T1000 (cell line): ENCODE measurements around the gene GMDS.

ENCODE experiments used
- DNase-seq: peaks from one replicate; lab custom pipeline; 2025; ENCODE audit warnings: mixed read lengths; lab: John Stamatoyannopoulos, UW

The GMDS gene

GRCh38 chr6:2205396-2205795, 40.0 kb downstream of the GMDS start:
- no peak for DNase-seq

DNA sequence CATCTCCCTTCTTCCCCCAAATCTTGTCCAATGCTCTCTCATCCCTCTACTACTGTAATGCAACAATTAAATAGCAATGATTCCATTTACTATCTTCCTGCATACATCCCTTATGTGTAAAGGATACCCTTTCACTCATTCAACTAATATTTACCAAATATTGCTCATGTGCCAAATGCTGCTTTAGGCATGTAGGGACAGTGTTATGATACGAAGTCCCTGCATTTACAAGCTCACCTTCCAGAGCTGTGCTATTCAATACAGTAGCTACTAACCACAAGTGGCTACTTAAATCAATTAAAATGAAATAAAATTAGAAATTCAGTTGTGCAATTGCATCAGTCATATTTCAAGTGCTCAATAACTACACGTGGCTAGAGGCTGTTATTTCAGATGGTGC, 41.1 kb downstream of the GMDS start:
- DNase-seq: no peak

DNA sequence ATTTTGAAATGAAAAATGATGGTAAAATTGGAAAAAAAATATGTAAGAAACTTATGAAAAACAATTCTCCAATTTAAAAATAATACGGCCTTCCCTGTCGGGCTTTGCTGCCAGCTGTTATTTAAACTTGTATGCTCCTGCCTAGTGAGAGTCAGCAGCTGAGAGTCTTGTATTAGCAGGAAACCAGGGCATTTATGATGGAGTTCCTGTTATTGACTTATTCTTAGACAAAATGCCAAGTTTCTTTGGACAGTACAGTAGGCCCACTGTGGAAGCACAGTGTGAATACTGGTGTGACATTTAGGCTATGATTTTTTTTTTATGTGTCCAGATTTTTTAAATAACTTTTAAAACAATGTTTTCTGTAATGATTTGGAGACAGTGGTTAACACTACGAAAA, 42.1 kb downstream of the GMDS start:
- no peak for DNase-seq

GRCh38 chr6:2197984-2198383, 47.4 kb downstream of the GMDS start:
- no peak for DNase-seq

GRCh38 chr6:2197177-2197671, 48.2 kb downstream of the GMDS start:
- DNase-seq: no peak

DNA sequence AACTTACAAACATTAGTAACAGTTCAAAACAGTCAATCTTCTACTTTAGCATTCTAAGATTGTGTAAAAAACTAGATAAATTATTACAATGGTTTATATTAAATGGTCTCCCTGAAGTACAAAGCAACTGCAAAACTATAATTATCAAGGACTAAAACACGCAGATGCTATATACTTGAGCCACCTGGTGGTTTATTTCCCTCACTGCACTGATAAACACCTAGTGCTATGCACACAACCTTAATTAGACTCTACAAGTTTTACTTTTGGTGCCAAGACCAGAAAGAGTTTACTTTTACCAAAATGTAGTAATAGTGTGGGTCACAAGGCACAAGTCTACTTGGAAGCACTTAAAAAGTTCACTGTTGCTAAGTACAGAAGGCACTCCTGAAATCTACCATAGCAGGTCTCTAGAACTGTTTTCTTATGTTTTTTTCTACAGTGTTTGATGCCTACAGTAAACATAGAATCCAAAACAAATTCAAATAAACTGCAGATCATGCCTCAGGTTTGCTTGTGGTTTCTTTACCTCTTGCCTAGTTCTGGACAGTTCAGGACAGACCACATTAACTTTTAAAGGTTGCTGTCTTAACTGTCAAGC, 49.2 kb downstream of the GMDS start:
- DNase-seq: no peak

GRCh38 chr6:2194643-2195042, 50.8 kb downstream of the GMDS start:
- no peak for DNase-seq

GRCh38 chr6:2193931-2194330, 51.5 kb downstream of the GMDS start:
- no peak for DNase-seq

DNA sequence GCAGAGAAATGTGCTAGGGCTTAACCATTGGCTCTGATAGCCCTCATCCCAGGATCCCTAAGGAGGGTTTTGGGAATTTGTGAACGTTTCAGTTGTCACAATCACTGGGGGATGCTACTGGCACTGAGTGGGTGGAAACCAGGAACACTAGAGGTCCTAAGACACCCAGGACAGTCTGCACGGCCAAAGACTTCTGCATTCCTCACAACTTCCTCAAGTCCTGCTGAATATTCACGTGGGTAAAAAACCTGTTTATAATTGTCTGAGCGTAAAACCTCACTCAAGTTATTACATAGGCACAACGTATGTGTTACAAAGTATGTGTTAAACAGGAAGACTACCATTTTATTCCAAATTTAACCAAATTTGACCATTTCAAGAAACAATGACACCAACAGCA, 52.4 kb downstream of the GMDS start:
- DNase-seq: no peak

GRCh38 chr6:2191390-2191740, 54.0 kb downstream of the GMDS start:
- no peak for DNase-seq

- DNase-seq: no peak
Observed at GRCh38 chr6:2190661-2191389, 54.6 kb downstream of the GMDS start.

GRCh38 chr6:2188856-2189384, 56.5 kb downstream of the GMDS start:
- no peak for DNase-seq

DNA sequence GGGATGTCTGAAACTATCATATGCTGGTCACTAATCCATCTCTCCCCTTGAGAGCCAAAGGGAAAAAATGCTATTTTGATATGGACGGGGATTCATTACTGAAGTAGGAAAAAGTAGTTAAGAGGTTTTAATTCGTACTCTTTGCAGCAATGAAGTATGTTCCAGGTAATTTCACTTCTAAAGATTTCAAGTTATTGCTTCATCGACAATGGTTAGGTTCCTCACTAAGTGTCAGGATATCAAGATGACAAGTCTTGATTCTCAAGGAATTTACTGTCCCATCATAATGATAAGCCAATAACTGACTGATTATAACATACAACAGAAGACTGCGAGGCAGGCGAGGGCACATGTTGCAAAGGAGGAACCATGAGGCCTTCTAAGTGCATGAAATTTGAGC, 57.0 kb downstream of the GMDS start:
- no peak for DNase-seq

GRCh38 chr6:2187826-2188225, 57.6 kb downstream of the GMDS start:
- DNase-seq: no peak

DNA sequence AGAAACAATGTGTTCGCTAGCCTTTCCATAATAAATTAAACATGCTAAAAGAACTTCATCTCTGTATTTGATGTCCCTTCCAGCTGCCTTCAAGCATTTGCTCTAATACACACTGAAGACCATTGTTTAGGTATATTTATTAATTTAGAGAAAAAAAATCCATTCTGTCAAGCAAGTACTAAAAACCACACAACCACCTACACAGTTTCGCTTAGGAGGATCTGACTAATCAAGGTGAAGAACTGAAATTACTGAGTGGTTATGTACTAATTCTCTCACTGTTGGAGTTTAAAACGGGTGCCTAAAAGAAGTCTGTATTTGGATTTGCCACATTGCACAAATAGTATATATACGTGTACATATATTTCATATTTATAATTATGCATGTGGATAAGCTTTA, 58.9 kb downstream of the GMDS start:
- DNase-seq: no peak

- DNase-seq: no peak
Observed at GRCh38 chr6:2185466-2185865, 59.9 kb downstream of the GMDS start.

GRCh38 chr6:2184700-2185455, 60.5 kb downstream of the GMDS start:
- no peak for DNase-seq

GRCh38 chr6:2183752-2184151, 61.7 kb downstream of the GMDS start:
- no peak for DNase-seq

DNA sequence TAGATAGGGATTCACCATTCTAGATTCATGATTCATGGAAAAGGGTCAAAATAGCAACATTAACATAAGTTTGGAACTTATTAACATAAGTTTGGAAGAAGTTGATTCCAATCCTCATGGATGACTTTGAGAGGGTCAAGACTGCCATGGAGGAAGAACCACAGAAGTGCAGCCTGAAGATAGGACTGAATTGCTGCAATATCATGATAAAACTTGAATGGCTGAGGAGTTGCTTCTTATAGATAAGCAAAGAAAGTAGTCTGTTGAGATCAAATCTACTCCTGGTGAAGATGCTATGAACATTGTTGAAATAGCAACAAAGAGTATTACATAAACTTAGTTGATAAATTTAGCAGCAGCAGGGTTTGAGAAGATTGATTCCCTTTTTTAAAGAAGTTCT, 62.2 kb downstream of the GMDS start:
- no peak for DNase-seq

DNA sequence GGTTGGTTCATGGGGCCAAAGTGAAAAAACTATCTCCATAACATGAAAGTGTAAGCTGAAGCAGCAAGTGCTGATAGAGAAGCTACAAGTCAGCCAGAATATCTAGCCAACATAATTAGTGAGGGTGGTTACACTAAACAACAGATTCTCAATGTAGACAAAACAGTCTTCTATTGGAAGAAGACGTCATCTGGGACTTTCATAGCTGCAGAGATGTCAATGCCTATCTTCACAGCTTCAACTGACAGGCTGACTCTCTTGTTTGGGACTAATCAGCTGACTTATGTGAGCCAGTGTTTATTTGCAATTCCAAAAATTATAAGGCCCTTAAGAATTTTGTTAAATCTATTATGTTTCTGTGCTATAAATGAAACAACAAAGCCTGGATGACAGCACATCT, 63.2 kb downstream of the GMDS start:
- no peak for DNase-seq

GRCh38 chr6:2181567-2181966, 63.8 kb downstream of the GMDS start:
- no peak for DNase-seq

DNA sequence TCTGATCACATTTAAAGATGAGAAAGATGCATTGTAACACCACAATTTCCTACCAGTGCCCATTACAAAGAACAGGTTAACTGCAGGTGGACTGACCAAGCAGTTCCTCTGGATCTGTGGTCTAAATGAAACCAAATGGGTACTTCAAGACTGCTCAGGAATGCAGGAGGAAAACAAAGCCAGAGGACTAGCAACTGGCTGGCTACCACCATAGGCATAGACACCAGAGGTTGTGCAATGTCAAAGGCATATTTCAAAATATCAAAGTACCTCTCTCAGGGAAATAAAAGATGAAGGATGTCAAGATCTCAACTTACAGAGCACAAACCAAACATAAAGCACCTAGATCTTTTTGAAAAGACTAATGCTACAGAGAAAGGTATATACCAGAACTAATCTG, 65.5 kb downstream of the GMDS start:
- DNase-seq: no peak

DNA sequence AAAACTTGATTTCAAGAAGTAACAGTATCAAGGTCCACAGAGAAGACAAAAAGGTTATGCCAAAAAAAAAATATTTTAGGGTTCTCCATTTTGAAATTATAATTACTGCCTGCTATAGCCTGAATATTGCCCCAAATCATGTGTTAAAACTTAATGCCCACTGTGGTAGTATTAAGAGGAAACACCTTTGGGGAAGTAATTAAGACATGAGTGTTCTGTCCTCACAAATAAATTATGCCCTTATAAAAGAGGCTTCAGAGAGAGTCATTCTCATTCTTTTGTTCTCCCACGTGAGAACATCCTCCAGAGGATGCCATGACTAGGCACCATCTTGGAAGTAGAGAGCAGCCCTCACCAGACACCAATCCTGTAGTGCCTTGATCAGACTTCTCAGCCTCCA, 66.2 kb downstream of the GMDS start:
- DNase-seq: no peak
